HCT116 (cell line): ENCODE results near the gene CAPRIN1. TPM values are rescaled to one million over a fixed set of nuclear protein-coding genes. Genes with fewer than 3 reads are reported as not detected.

Experiments used
- ATAC-seq: fragments of 200-7000 bp; cut with Tn5 transposase; 2 replicates; pipeline ENCODE4 v1.9.1; 2020; ENCODE audit warnings: mild to moderate bottlenecking, moderate library complexity
- BruUV-seq: library from RNA; stranded (reverse); fragments of 400-500 nt; replicated peaks from 2 replicates; lab custom pipeline; 2021; lab: Mats Ljungman, UMichigan
- CTCF ChIA-PET: fragments of 300-600 bp; sonication (Branson Sonifier 250); formaldehyde crosslinking; loops from one replicate; lab custom pipeline; 2021; ENCODE audit warnings: antibody characterized with exemption; lab: Charles Lee
- POLR2A ChIA-PET: fragments of 300-600, 350-600 bp; sonication (Branson Sonifier 250); formaldehyde crosslinking; loops from one replicate; lab custom pipeline; 2021; ENCODE audit warnings: antibody characterized with exemption; lab: Charles Lee
- RAD21 ChIA-PET, 2 experiments: fragments of 300-600 bp; sonication (Branson Sonifier 250); formaldehyde crosslinking; loops; one replicate each; lab custom pipeline; 2023; ENCODE audit warnings: low total read pairs in 2 of 2; ENCODE audit not compliant: uncharacterized antibody in 2 of 2, unreplicated experiment in 2 of 2, low non-redundant PET in 1 of 2; lab: Charles Lee
- DNase-seq: peaks from one replicate; pipeline ENCODE4 v3.0.0-alpha.2; 2010; ENCODE audit warnings: low read depth, low spot score
- H2AFZ ChIP-seq: fragments of 200-600 bp; shearing (Covaris generic), sonication (generic); 2 replicates; pipeline ENCODE4 v1.6.1; 2017; ENCODE audit warnings: low read depth, mixed run types, mixed read lengths, antibody characterized with exemption, low read length; ENCODE audit not compliant: poor library complexity, severe bottlenecking
- H3K27ac ChIP-seq: 2 replicates; pipeline ENCODE4 v1.5.1; 2012; ENCODE audit warnings: low read depth, low read length
- H3K27me3 ChIP-seq: fragments of 200-600 bp; sonication (generic); 2 replicates; pipeline ENCODE4 v1.6.1; 2016; ENCODE audit warnings: mixed run types, low read length, mixed read lengths; ENCODE audit not compliant: insufficient read depth
- H3K36me3 ChIP-seq, 2 experiments: fragments of 200-500 bp in 1 of 2; fragments of 200-600 bp in 1 of 2; sonication (Bioruptor generic) in 1 of 2; sonication (generic) in 1 of 2; 2 replicates each; pipeline versions ENCODE4 v1.5.1 to v1.6.1; 2014 to 2016; ENCODE audit warnings: low read length in 2 of 2, inconsistent platforms in 1 of 2, mixed read lengths in 1 of 2, mixed run types in 1 of 2; ENCODE audit not compliant: insufficient read depth in 2 of 2, control insufficient read depth in 1 of 2
- H3K4me1 ChIP-seq, 2 experiments: fragments of 200-600 bp in 1 of 2; sonication (generic) in 1 of 2; 2 replicates each; pipeline versions ENCODE4 v1.5.1 to v1.6.1; 2012 to 2017; ENCODE audit warnings: low read length in 2 of 2, inconsistent platforms in 1 of 2, mild to moderate bottlenecking in 1 of 2, mixed read lengths in 1 of 2, mixed run types in 1 of 2, moderate library complexity in 1 of 2; ENCODE audit not compliant: insufficient read depth in 2 of 2, control insufficient read depth in 1 of 2
- H3K4me2 ChIP-seq: fragments of 200-600 bp; sonication (generic); 2 replicates; pipeline ENCODE4 v1.6.1; 2017; ENCODE audit warnings: mixed run types, low read length, mixed read lengths
- H3K4me3 ChIP-seq, 2 experiments: fragments of 200-600 bp in 1 of 2; sonication (generic) in 1 of 2; replicated peaks in 1 of 2; 2 replicates each; pipeline ENCODE4 v1.5.1; 2011 to 2016; ENCODE audit warnings: low read length in 2 of 2, control low read depth in 1 of 2, low read depth in 1 of 2, mild to moderate bottlenecking in 1 of 2, mixed read lengths in 1 of 2, mixed run types in 1 of 2
- H3K79me2 ChIP-seq: fragments of 200-600 bp; sonication (generic); 2 replicates; pipeline ENCODE4 v1.6.1; 2017; ENCODE audit warnings: mild to moderate bottlenecking, mixed run types, low read length, moderate library complexity, mixed read lengths; ENCODE audit not compliant: insufficient read depth
- H3K9ac ChIP-seq: fragments of 200-600 bp; sonication (generic); 2 replicates; pipeline ENCODE4 v1.6.1; 2016; ENCODE audit warnings: low read length, mixed read lengths
- H3K9me2 ChIP-seq: fragments of 200-600 bp; sonication (generic), shearing (Covaris generic); 2 replicates; pipeline ENCODE4 v1.6.1; 2017; ENCODE audit warnings: mixed run types, mild to moderate bottlenecking, moderate library complexity; ENCODE audit not compliant: insufficient read depth
- H3K9me3 ChIP-seq, 2 experiments: fragments of 200-500 bp in 1 of 2; fragments of 200-600 bp in 1 of 2; sonication (Bioruptor generic) in 1 of 2; sonication (generic) in 1 of 2; 2 replicates each; pipeline ENCODE4 v1.6.1; 2014 to 2017; ENCODE audit warnings: low read length in 2 of 2, mixed read lengths in 2 of 2, inconsistent platforms in 1 of 2, low read depth in 1 of 2, mild to moderate bottlenecking in 1 of 2, mixed run types in 1 of 2, moderate library complexity in 1 of 2; ENCODE audit not compliant: control insufficient read depth in 1 of 2, insufficient read depth in 1 of 2
- H4K20me1 ChIP-seq: fragments of 200-600 bp; sonication (generic), shearing (Covaris generic); 2 replicates; pipeline ENCODE4 v1.6.1; 2017; ENCODE audit warnings: mixed run types, mild to moderate bottlenecking, moderate library complexity; ENCODE audit not compliant: insufficient read depth
- CBX3 ChIP-seq: IDR thresholded peaks from 2 replicates; pipeline ENCODE4 v1.6.1; 2012; ENCODE audit warnings: low read depth
- CEBPB ChIP-seq: IDR thresholded peaks from 2 replicates; pipeline ENCODE4 v1.6.1; 2012; ENCODE audit warnings: low read depth
- CTCF ChIP-seq, 3 experiments: fragments of 200-600 bp in 1 of 3; sonication (generic) in 1 of 3; IDR thresholded peaks in 2 of 3; conservative IDR thresholded peaks in 1 of 3; 2 replicates each; pipeline ENCODE4 v1.5.1; 2012 to 2017; ENCODE audit warnings: low read depth in 2 of 3, low read length in 2 of 3, antibody characterized with exemption in 1 of 3, borderline replicate concordance in 1 of 3, control low read depth in 1 of 3, mild to moderate bottlenecking in 1 of 3, mixed read lengths in 1 of 3, mixed run types in 1 of 3, moderate library complexity in 1 of 3; ENCODE audit not compliant: insufficient read depth in 1 of 3
- EGR1 ChIP-seq: IDR thresholded peaks from 2 replicates; pipeline ENCODE4 v1.6.1; 2012; ENCODE audit warnings: low read depth
- ELF1 ChIP-seq: IDR thresholded peaks from 2 replicates; pipeline ENCODE4 v1.6.1; 2012; ENCODE audit warnings: low read depth, borderline replicate concordance
- EZH2 ChIP-seq: fragments of 200-600 bp; sonication (generic); IDR thresholded peaks from 2 replicates; pipeline ENCODE4 v1.6.1; 2017; ENCODE audit warnings: antibody characterized with exemption, mixed run types
- EZH2phosphoT487 ChIP-seq: fragments of 200-600 bp; IDR thresholded peaks from 2 replicates; pipeline ENCODE4 v1.6.1; 2018; ENCODE audit warnings: antibody characterized with exemption, borderline replicate concordance
- FOSL1 ChIP-seq: IDR thresholded peaks from 2 replicates; pipeline ENCODE4 v1.6.1; 2012; ENCODE audit warnings: low read depth
- JUND ChIP-seq: IDR thresholded peaks from 2 replicates; pipeline ENCODE4 v1.6.1; 2012
- POLR2A ChIP-seq: IDR thresholded peaks from 2 replicates; pipeline ENCODE4 v1.7.0; 2011; ENCODE audit warnings: borderline replicate concordance; ENCODE audit not compliant: insufficient read depth, insufficient read length; ENCODE audit errors: extremely low read depth
- RAD21 ChIP-seq: IDR thresholded peaks from 2 replicates; pipeline ENCODE4 v1.6.1; 2012; ENCODE audit warnings: low read depth, mild to moderate bottlenecking
- SIN3A ChIP-seq: IDR thresholded peaks from 2 replicates; pipeline ENCODE4 v1.6.1; 2012; ENCODE audit warnings: low read depth
- SP1 ChIP-seq: IDR thresholded peaks from 2 replicates; pipeline ENCODE4 v1.6.1; 2012; ENCODE audit warnings: low read depth
- YY1 ChIP-seq: IDR thresholded peaks from 2 replicates; pipeline ENCODE4 v1.6.1; 2011; ENCODE audit warnings: low read length, low read depth, moderate library complexity, mild to moderate bottlenecking; ENCODE audit not compliant: insufficient replicate concordance; ENCODE audit errors: extremely low read depth
- ZNF274 ChIP-seq: fragments of 200-500 bp; sonication (Bioruptor generic); IDR thresholded peaks from 2 replicates; pipeline ENCODE4 v1.6.1; 2014; ENCODE audit warnings: mild to moderate bottlenecking, low read depth, low read length, inconsistent platforms
- intact Hi-C: fragments of 100-400 bp; cut with micrococcal nuclease; formaldehyde crosslinking; loops from 2 replicates; pipeline ENCODE4 v1.10.0; 2022
- total RNA-seq: library from RNA; stranded (reverse); gene quantifications from one replicate; pipeline ENCODE4 v1.2.1, GENCODE V29; 2021; ENCODE audit not compliant: unreplicated experiment
- TF ChIP-seq, protein P1 (sequence below): IDR thresholded peaks from 2 replicates; pipeline ENCODE4 v1.6.1; 2012
- TF ChIP-seq, protein P2 (sequence below): IDR thresholded peaks from 2 replicates; pipeline ENCODE4 v1.6.1; 2012; ENCODE audit warnings: low read depth
- TF ChIP-seq, protein P3 (sequence below): IDR thresholded peaks from 2 replicates; pipeline ENCODE4 v1.6.1; 2011; ENCODE audit warnings: mild to moderate bottlenecking, low read length, moderate library complexity; ENCODE audit not compliant: insufficient replicate concordance; ENCODE audit errors: extremely low read depth
- TF ChIP-seq, protein P4 (sequence below): IDR thresholded peaks from 2 replicates; pipeline ENCODE4 v1.6.1; 2012

CAPRIN1 gene
- total RNA-seq, 1 experiment from 2014 or later, result 285 TPM

- Histone ChIP-seq H3K4me1 (no peaks in the 10 kb centered on the region), H3K4me3 (no peak overlapping the region), H3K4me2 (no peak overlapping the region), H3K27me3 (no peaks in the 10 kb centered on the region), H4K20me1 (no peaks in the 10 kb centered on the region), H3K9me2 (no peaks in the 10 kb centered on the region), H3K9me3 (no peaks in the 10 kb centered on the region), H3K27ac (no peak overlapping the region), H3K79me2 (peaks cover 5% of the 10 kb centered on the region; the same call in 1 of the 2 replicates), H3K9ac (no peak overlapping the region), H2AFZ (no peak overlapping the region), H3K36me3 (peaks cover 47 to 50% of the 10 kb centered on the region in 2 experiments)
- no TSS peak for BruUV-seq
- DNase-seq (no peak), ATAC-seq (no peak)
- intact Hi-C loops, result no loop called here
- TF ChIP-seq YY1 (no peak), ZNF274 (no peak), EZH2 (no peak), RAD21 (no peak), CTCF (IDR thresholded peaks at IDR 0.05 in 2 of 3, conservative IDR thresholded peaks at IDR 0.05 in 1 of 3; ENCODE audit: borderline replicate concordance in 1 of 3, insufficient read depth in 1 of 3, low read depth in 2 of 3, low read length in 2 of 3) (no peak), FOSL1 (no peak), SP1 (no peak), CEBPB (no peak), JUND (no peak), POLR2A (no peak), CBX3 (no peak), SIN3A (no peak), EZH2phosphoT487 (no peak), EGR1 (no peak), ELF1 (no peak)
- TF ChIP-seq, protein P1, sequence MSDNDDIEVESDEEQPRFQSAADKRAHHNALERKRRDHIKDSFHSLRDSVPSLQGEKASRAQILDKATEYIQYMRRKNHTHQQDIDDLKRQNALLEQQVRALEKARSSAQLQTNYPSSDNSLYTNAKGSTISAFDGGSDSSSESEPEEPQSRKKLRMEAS, result no peak
- TF ChIP-seq, protein P2, sequence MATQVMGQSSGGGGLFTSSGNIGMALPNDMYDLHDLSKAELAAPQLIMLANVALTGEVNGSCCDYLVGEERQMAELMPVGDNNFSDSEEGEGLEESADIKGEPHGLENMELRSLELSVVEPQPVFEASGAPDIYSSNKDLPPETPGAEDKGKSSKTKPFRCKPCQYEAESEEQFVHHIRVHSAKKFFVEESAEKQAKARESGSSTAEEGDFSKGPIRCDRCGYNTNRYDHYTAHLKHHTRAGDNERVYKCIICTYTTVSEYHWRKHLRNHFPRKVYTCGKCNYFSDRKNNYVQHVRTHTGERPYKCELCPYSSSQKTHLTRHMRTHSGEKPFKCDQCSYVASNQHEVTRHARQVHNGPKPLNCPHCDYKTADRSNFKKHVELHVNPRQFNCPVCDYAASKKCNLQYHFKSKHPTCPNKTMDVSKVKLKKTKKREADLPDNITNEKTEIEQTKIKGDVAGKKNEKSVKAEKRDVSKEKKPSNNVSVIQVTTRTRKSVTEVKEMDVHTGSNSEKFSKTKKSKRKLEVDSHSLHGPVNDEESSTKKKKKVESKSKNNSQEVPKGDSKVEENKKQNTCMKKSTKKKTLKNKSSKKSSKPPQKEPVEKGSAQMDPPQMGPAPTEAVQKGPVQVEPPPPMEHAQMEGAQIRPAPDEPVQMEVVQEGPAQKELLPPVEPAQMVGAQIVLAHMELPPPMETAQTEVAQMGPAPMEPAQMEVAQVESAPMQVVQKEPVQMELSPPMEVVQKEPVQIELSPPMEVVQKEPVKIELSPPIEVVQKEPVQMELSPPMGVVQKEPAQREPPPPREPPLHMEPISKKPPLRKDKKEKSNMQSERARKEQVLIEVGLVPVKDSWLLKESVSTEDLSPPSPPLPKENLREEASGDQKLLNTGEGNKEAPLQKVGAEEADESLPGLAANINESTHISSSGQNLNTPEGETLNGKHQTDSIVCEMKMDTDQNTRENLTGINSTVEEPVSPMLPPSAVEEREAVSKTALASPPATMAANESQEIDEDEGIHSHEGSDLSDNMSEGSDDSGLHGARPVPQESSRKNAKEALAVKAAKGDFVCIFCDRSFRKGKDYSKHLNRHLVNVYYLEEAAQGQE, result no peak
- TF ChIP-seq, protein P3, sequence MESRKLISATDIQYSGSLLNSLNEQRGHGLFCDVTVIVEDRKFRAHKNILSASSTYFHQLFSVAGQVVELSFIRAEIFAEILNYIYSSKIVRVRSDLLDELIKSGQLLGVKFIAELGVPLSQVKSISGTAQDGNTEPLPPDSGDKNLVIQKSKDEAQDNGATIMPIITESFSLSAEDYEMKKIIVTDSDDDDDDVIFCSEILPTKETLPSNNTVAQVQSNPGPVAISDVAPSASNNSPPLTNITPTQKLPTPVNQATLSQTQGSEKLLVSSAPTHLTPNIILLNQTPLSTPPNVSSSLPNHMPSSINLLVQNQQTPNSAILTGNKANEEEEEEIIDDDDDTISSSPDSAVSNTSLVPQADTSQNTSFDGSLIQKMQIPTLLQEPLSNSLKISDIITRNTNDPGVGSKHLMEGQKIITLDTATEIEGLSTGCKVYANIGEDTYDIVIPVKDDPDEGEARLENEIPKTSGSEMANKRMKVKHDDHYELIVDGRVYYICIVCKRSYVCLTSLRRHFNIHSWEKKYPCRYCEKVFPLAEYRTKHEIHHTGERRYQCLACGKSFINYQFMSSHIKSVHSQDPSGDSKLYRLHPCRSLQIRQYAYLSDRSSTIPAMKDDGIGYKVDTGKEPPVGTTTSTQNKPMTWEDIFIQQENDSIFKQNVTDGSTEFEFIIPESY, result no peak
- TF ChIP-seq, protein P4, sequence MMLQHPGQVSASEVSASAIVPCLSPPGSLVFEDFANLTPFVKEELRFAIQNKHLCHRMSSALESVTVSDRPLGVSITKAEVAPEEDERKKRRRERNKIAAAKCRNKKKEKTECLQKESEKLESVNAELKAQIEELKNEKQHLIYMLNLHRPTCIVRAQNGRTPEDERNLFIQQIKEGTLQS, result no peak
- ChIA-PET POLR2A (interaction anchor here (0.6 kb wide), 1 partner anchor 210 kb away, joined by 3 read pairs; no protein-coding TSS in a partner anchor), RAD21 (no interaction called here), CTCF (no interaction called here)
Observed at GRCh38 chr11:34148504-34149165, 97.1 kb downstream of the CAPRIN1 start.
